SK-N-SH treated with all-trans-retinoic acid at 6 μM for 48 hours (cell line): ENCODE results near the gene MAPK1IP1L.
"Not testable (repeated sequence)": the region's sequence is repeated elsewhere in the genome, so short reads cannot be mapped to it uniquely, and the experiment has no call there.

Experiments
- ATAC-seq: fragments of 200-7000 bp; cut with Tn5 transposase; 3 replicates; pipeline ENCODE4 v1.9.1; 2020; ENCODE audit warnings: mild to moderate bottlenecking, moderate library complexity
- ARNTL ChIP-seq: fragments of 450-650 bp; formaldehyde crosslinking; IDR thresholded peaks from 2 replicates; pipeline ENCODE4 v1.5.0; 2020; ENCODE audit warnings: low read depth, mild to moderate bottlenecking, moderate library complexity, borderline replicate concordance
- BACH2 ChIP-seq: fragments of 250-450 bp; sonication (Bioruptor Pico); IDR thresholded peaks from 2 replicates; pipeline ENCODE4 v1.9.0; 2021; ENCODE audit warnings: mild to moderate bottlenecking, borderline replicate concordance
- CREB5 ChIP-seq: fragments of 250-450 bp; sonication (Bioruptor Pico); IDR thresholded peaks from 2 replicates; pipeline ENCODE4 v1.5.1; 2020; ENCODE audit warnings: low read depth, mild to moderate bottlenecking, moderate library complexity
- CSDC2 ChIP-seq: fragments of 250-450 bp; sonication (Bioruptor Pico); IDR thresholded peaks from 2 replicates; pipeline ENCODE4 v1.5.0; 2020; ENCODE audit warnings: mild to moderate bottlenecking, moderate library complexity
- CSRNP3 ChIP-seq: fragments of 250-450 bp; sonication (Bioruptor Pico); IDR thresholded peaks from 2 replicates; pipeline ENCODE4 v1.5.1; 2021; ENCODE audit warnings: mild to moderate bottlenecking, moderate library complexity
- ESRRG ChIP-seq: fragments of 250-450 bp; sonication (Bioruptor Pico); IDR thresholded peaks from 2 replicates; pipeline ENCODE4 v1.6.1; 2021; ENCODE audit warnings: mild to moderate bottlenecking
- GLIS3 ChIP-seq: fragments of 250-450 bp; sonication (Bioruptor Pico); IDR thresholded peaks from 2 replicates; pipeline ENCODE4 v1.5.0; 2020; ENCODE audit warnings: mild to moderate bottlenecking, moderate library complexity
- PATZ1 ChIP-seq: fragments of 250-450 bp; sonication (Bioruptor Pico); IDR thresholded peaks from 2 replicates; pipeline ENCODE4 v1.8.0; 2020; ENCODE audit warnings: mild to moderate bottlenecking, moderate library complexity, borderline replicate concordance
- POU6F1 ChIP-seq: fragments of 250-450 bp; sonication (Bioruptor Pico); IDR thresholded peaks from 2 replicates; pipeline ENCODE4 v1.8.0; 2021; ENCODE audit warnings: low read depth, mild to moderate bottlenecking, moderate library complexity, borderline replicate concordance
- PPARA ChIP-seq: fragments of 250-450 bp; sonication (Bioruptor Pico); IDR thresholded peaks from 2 replicates; pipeline ENCODE4 v1.5.0; 2020; ENCODE audit warnings: mild to moderate bottlenecking, borderline replicate concordance
- RARB ChIP-seq: fragments of 250-450 bp; sonication (Bioruptor Pico); IDR thresholded peaks from 2 replicates; pipeline ENCODE4 v1.8.0; 2021; ENCODE audit warnings: mild to moderate bottlenecking, moderate library complexity
- TCF4 ChIP-seq: fragments of 250-450 bp; sonication (Bioruptor Pico); IDR thresholded peaks from 2 replicates; pipeline ENCODE4 v1.8.0; 2021; ENCODE audit warnings: mild to moderate bottlenecking, moderate library complexity, borderline replicate concordance
- TOX ChIP-seq: fragments of 250-450 bp; sonication (Bioruptor Pico); IDR thresholded peaks from 2 replicates; pipeline ENCODE4 v1.8.0; 2021; ENCODE audit warnings: mild to moderate bottlenecking, moderate library complexity, borderline replicate concordance
- TSHZ2 ChIP-seq: fragments of 250-450 bp; sonication (Bioruptor Pico); IDR thresholded peaks from 2 replicates; pipeline ENCODE4 v1.5.0; 2020; ENCODE audit warnings: mild to moderate bottlenecking, moderate library complexity
- ZC3H10 ChIP-seq: fragments of 250-450 bp; sonication (Bioruptor Pico); IDR thresholded peaks from 2 replicates; pipeline ENCODE4 v1.5.1; 2021; ENCODE audit warnings: mild to moderate bottlenecking, moderate library complexity
- ZFP3 ChIP-seq: fragments of 250-450 bp; sonication (Bioruptor Pico); IDR thresholded peaks from 2 replicates; pipeline ENCODE4 v1.5.0; 2020; ENCODE audit warnings: mild to moderate bottlenecking, moderate library complexity
- ZFP30 ChIP-seq: fragments of 450-650 bp; formaldehyde crosslinking; IDR thresholded peaks from 2 replicates; pipeline ENCODE4 v1.5.0; 2022; ENCODE audit warnings: mild to moderate bottlenecking, moderate library complexity
- ZNF565 ChIP-seq: fragments of 450-650 bp; formaldehyde crosslinking; conservative IDR thresholded peaks from 2 replicates; pipeline ENCODE4 v1.5.0; 2020; ENCODE audit warnings: low read depth, mild to moderate bottlenecking, moderate library complexity
- ZNF70 ChIP-seq: fragments of 450-650 bp; formaldehyde crosslinking; IDR thresholded peaks from 2 replicates; pipeline ENCODE4 v1.5.0; 2020; ENCODE audit warnings: mild to moderate bottlenecking, moderate library complexity
- ZNF8 ChIP-seq: fragments of 450-650 bp; formaldehyde crosslinking; IDR thresholded peaks from 2 replicates; pipeline ENCODE4 v1.5.0; 2020; ENCODE audit warnings: mild to moderate bottlenecking, moderate library complexity

The MAPK1IP1L gene

GRCh38 chr14:55028476-55028875 is 23.0 kb upstream of the MAPK1IP1L start (continued):
- no peak for TF ChIP-seq TSHZ2 (CRISPR knock-in tag)
- TF ChIP-seq PATZ1 (CRISPR knock-in tag), result no peak
- no peak for TF ChIP-seq ZFP3 (CRISPR knock-in tag)

- ATAC-seq, result no peak
- TF ChIP-seq BACH2 (CRISPR knock-in tag) (no peak), ZNF565 (CRISPR knock-in tag) (no peak), CREB5 (no peak)
These were observed 20.3 kb upstream of the MAPK1IP1L start for GRCh38 chr14:55031190-55031589.

- not testable (repeated sequence) for ATAC-seq
These were observed 13.5 kb upstream of the MAPK1IP1L start for GRCh38 chr14:55037995-55038394.

- ATAC-seq, result no peak
- TF ChIP-seq POU6F1 (CRISPR knock-in tag) (no peak), TOX (CRISPR knock-in tag) (no peak), CSDC2 (CRISPR knock-in tag) (no peak), RARB (no peak), ESRRG (CRISPR knock-in tag) (no peak), ZNF8 (no peak), PATZ1 (CRISPR knock-in tag) (no peak), ZNF70 (CRISPR knock-in tag) (no peak), CSRNP3 (no peak), PPARA (CRISPR knock-in tag) (no peak), TCF4 (CRISPR knock-in tag) (no peak), BACH2 (CRISPR knock-in tag) (no peak), ARNTL (CRISPR knock-in tag) (no peak), ZFP30 (CRISPR knock-in tag) (no peak), ZC3H10 (CRISPR knock-in tag) (no peak), GLIS3 (no peak), CREB5 (no peak)
These were observed 12.7 kb upstream of the MAPK1IP1L start for GRCh38 chr14:55038708-55039107.
